Measurements from ENCODE around the gene RHBDL3.
A peak's percentile ranks its signal among the peaks of the same experiment; 100 is the strongest.
"Not testable (repeated sequence)": the region's sequence is repeated elsewhere in the genome, so short reads cannot be mapped to it uniquely, and the experiment has no call there.

The RHBDL3 gene

GRCh38 chr17:32349854-32350665, 84.4 kb downstream of the RHBDL3 start, which contains the start of gene ZNF207:
Gene ZNF207 (plus strand): TSS chr17:32350157. CDS start chr17:32350286, 129 bp downstream.
- in situ Hi-C loops (cut with MboI; ENCODE audit: low sequenced_read_pairs, unreplicated experiment): no loop called here
- DNase-seq (ENCODE audit: low spot score): peak; percentile 93
- no peak for TF ChIP-seq CTCF (IDR thresholded peaks at IDR 0.05; ENCODE audit: borderline replicate concordance, control extremely low read depth, extremely low read depth, insufficient read depth, missing control alignments)

- peak; percentile 53 for DNase-seq (ENCODE audit: low spot score)
- in situ Hi-C loops (cut with MboI; ENCODE audit: low sequenced_read_pairs, unreplicated experiment): no loop called here
- no peak for TF ChIP-seq CTCF (IDR thresholded peaks at IDR 0.05; ENCODE audit: borderline replicate concordance, control extremely low read depth, extremely low read depth, insufficient read depth, missing control alignments)
Observed at GRCh38 chr17:32350666-32351418, 85.2 kb downstream of the RHBDL3 start.

- in situ Hi-C loops (cut with MboI; ENCODE audit: low sequenced_read_pairs, unreplicated experiment); DNase-seq (ENCODE audit: low spot score): not testable (repeated sequence)
Observed at GRCh38 chr17:32352734-32353133, 87.1 kb downstream of the RHBDL3 start.

GRCh38 chr17:32355649-32356377, 90.2 kb downstream of the RHBDL3 start:
- no peak for TF ChIP-seq CTCF (IDR thresholded peaks at IDR 0.05; ENCODE audit: borderline replicate concordance, control extremely low read depth, extremely low read depth, insufficient read depth, missing control alignments)
- in situ Hi-C loops (cut with MboI; ENCODE audit: low sequenced_read_pairs, unreplicated experiment): no loop called here
- DNase-seq (ENCODE audit: low spot score): no peak

GRCh38 chr17:32356378-32356743, 90.7 kb downstream of the RHBDL3 start:
- DNase-seq (ENCODE audit: low spot score): no peak
- no peak for TF ChIP-seq CTCF (IDR thresholded peaks at IDR 0.05; ENCODE audit: borderline replicate concordance, control extremely low read depth, extremely low read depth, insufficient read depth, missing control alignments)
- in situ Hi-C loops (cut with MboI; ENCODE audit: low sequenced_read_pairs, unreplicated experiment): no loop called here

- in situ Hi-C loops (cut with MboI; ENCODE audit: low sequenced_read_pairs, unreplicated experiment): no loop called here
- no peak for TF ChIP-seq CTCF (IDR thresholded peaks at IDR 0.05; ENCODE audit: borderline replicate concordance, control extremely low read depth, extremely low read depth, insufficient read depth, missing control alignments)
- no peak for DNase-seq (ENCODE audit: low spot score)
Observed at GRCh38 chr17:32356750-32357149, 91.1 kb downstream of the RHBDL3 start.

Measured in GM13976 (cell line).